GM12878 (cell line): Measurements from ENCODE around the gene STEAP4. TPM values are rescaled to one million over a fixed set of nuclear protein-coding genes. Genes with fewer than 3 reads are reported as not detected.

Source experiments
- ATAC-seq: fragments of 200-7000 bp; cut with Tn5 transposase; 3 replicates; pipeline ENCODE4 v1.9.1; 2020; ENCODE audit warnings: mild to moderate bottlenecking, moderate library complexity
- BruUV-seq: library from RNA; stranded (reverse); fragments of 400-500 nt; replicated peaks from 2 replicates; lab custom pipeline; 2021; lab: Mats Ljungman, UMichigan
- CTCF ChIA-PET: fragments of 300-600 bp; sonication (Branson Sonifier 250); formaldehyde crosslinking; extraction: SDS; loops from one replicate; lab custom pipeline; 2021; ENCODE audit warnings: inconsistent platforms; lab: Yijun Ruan, JAX
- POLR2A ChIA-PET: fragments of 350-600 bp; formaldehyde crosslinking; extraction: SDS; loops from one replicate; lab custom pipeline; 2021; ENCODE audit warnings: inconsistent platforms; lab: Charles Lee
- RAD21 ChIA-PET: fragments of 300-600 bp; sonication (Branson Sonifier 250); formaldehyde crosslinking; loops from one replicate; lab custom pipeline; 2023; ENCODE audit warnings: antibody characterized with exemption; ENCODE audit not compliant: unreplicated experiment; lab: Charles Lee
- SMC1A ChIA-PET: fragments of 300-600 bp; sonication (Branson Sonifier 250); formaldehyde crosslinking; loops from one replicate; lab custom pipeline; 2023; ENCODE audit not compliant: unreplicated experiment, uncharacterized antibody; lab: Charles Lee
- DNase-seq: peaks from one replicate; pipeline ENCODE4 v3.0.0-alpha.2; 2011; ENCODE audit warnings: low read depth, low spot score
- FAIRE-seq: peaks from 3 replicates; lab custom pipeline; 2011; peaks lifted over from hg19 to GRCh38; lab: Jason Lieb, UNC
- H2AFZ ChIP-seq: 2 replicates; pipeline ENCODE4 v1.6.0; 2011; ENCODE audit warnings: low read depth, low read length, control low read depth; ENCODE audit not compliant: control insufficient read depth
- H3K27ac ChIP-seq: 2 replicates; pipeline ENCODE4 v1.5.1; 2011; ENCODE audit warnings: control low read depth; ENCODE audit not compliant: control insufficient read depth, insufficient read depth
- H3K27me3 ChIP-seq, 2 experiments: replicated peaks in 1 of 2; 2 replicates each; pipeline versions ENCODE4 v1.6.0 to v1.6.1; 2011; ENCODE audit warnings: low read length in 1 of 2; ENCODE audit not compliant: control insufficient read depth in 2 of 2, insufficient read depth in 2 of 2
- H3K36me3 ChIP-seq, 2 experiments: 2 replicates each; pipeline ENCODE4 v1.5.1; 2011; ENCODE audit warnings: low read length in 1 of 2; ENCODE audit not compliant: control insufficient read depth in 2 of 2, insufficient read depth in 2 of 2
- H3K4me1 ChIP-seq: 2 replicates; pipeline ENCODE4 v1.6.1; 2011; ENCODE audit warnings: mild to moderate bottlenecking, low read length, moderate library complexity, mixed read lengths; ENCODE audit not compliant: control insufficient read depth, insufficient read depth
- H3K4me2 ChIP-seq: 2 replicates; pipeline ENCODE4 v1.6.0; 2011; ENCODE audit warnings: control low read depth; ENCODE audit not compliant: control insufficient read depth, insufficient read depth
- H3K4me3 ChIP-seq: fragments of 200-600 bp; sonication (generic); 2 replicates; pipeline ENCODE4 v1.5.1; 2016
- H3K79me2 ChIP-seq: 2 replicates; pipeline ENCODE4 v1.6.0; 2011; ENCODE audit warnings: low read length; ENCODE audit not compliant: control insufficient read depth, insufficient read depth
- H3K9ac ChIP-seq: 2 replicates; pipeline ENCODE4 v1.8.0; 2011; ENCODE audit warnings: low read length, control low read depth, mixed read lengths; ENCODE audit not compliant: control insufficient read depth, insufficient read depth
- H3K9me3 ChIP-seq: replicated peaks from 3 replicates; pipeline ENCODE4 v1.5.1; 2011; ENCODE audit warnings: mild to moderate bottlenecking, low read length; ENCODE audit not compliant: control insufficient read depth, insufficient read depth
- H4K20me1 ChIP-seq: 2 replicates; pipeline ENCODE4 v1.6.0; 2011; ENCODE audit not compliant: control insufficient read depth, insufficient read depth
- CREB1 ChIP-seq: IDR thresholded peaks from 2 replicates; pipeline ENCODE4 v1.6.1; 2012; ENCODE audit warnings: low read depth, mild to moderate bottlenecking, inconsistent platforms
- SREBF2 ChIP-seq: IDR thresholded peaks from 2 replicates; pipeline ENCODE4 v1.6.1; 2012; ENCODE audit warnings: mild to moderate bottlenecking, low read length
- ZNF622 ChIP-seq: fragments of 450-650 bp; IDR thresholded peaks from 2 replicates; pipeline ENCODE4 v1.6.1; 2017; ENCODE audit warnings: mild to moderate bottlenecking, inconsistent platforms
- WGBS: methylation state at CpG from one replicate; pipeline ENCODE4 v1.1.6; 2016; ENCODE audit warnings: low lambda C conversion rate; ENCODE audit not compliant: insufficient replicate concordance, insufficient coverage; ENCODE audit errors: missing lambda C conversion rate; 5-methylcytosine and 5-hydroxymethylcytosine counted together
- in situ Hi-C: fragments of 300-500 bp; cut with MboI; formaldehyde crosslinking; loops from 9 replicates; pipeline ENCODE4 v1.14.3; 2018; ENCODE audit warnings: mixed read lengths
- intact Hi-C: fragments of 100-400 bp; cut with micrococcal nuclease; formaldehyde crosslinking; loops from one replicate; pipeline ENCODE4 v1.14.2; 2022; ENCODE audit not compliant: unreplicated experiment
- polyA plus RNA-seq, 11 experiments: library from polyadenylated mRNA; depleted of rRNA in 4 of 11; unstranded in 6 of 11; stranded (reverse) in 5 of 11; fragments of >200 nt; fragmentation: Nextera tagmentation in 4 of 11; fragmentation: Illumina TruSeq in 1 of 11; extraction: Ambion mirVana in 4 of 11; extraction: Trizol in 1 of 11; gene quantifications; 1 replicate in 1 of 11; 2 replicates in 10 of 11; pipeline versions ENCODE4 v1.2.1 to v1.2.3, GENCODE V29; 2011 to 2016; ENCODE audit warnings: inconsistent platforms in 2 of 11, missing spikeins in 2 of 11, low read depth in 1 of 11
- total RNA-seq, 4 experiments: library from RNA; depleted of rRNA in 3 of 4; stranded (reverse); fragments of >200 nt in 3 of 4; fragmentation: Illumina TruSeq in 1 of 4; extraction: Trizol in 1 of 4; gene quantifications; 2 replicates each; pipeline versions ENCODE4 v1.2.1 to v1.2.3, GENCODE V29; 2013 to 2021
- TF ChIP-seq, protein P1 (sequence below): IDR thresholded peaks from 2 replicates; pipeline ENCODE4 v1.6.1; 2012; ENCODE audit warnings: low read depth, low read length, improper control_type of control experiment
- TF ChIP-seq, protein P2 (sequence below): IDR thresholded peaks from 2 replicates; pipeline ENCODE4 v1.6.1; 2012; ENCODE audit warnings: mild to moderate bottlenecking, low read depth, low read length

Gene STEAP4
- total and polyA plus RNA-seq, 10 of the 15 experiments (the other 5 are each of a cell fraction or from before 2014, with no cell fraction given): 0.13 TPM; not detected in 9

DNA sequence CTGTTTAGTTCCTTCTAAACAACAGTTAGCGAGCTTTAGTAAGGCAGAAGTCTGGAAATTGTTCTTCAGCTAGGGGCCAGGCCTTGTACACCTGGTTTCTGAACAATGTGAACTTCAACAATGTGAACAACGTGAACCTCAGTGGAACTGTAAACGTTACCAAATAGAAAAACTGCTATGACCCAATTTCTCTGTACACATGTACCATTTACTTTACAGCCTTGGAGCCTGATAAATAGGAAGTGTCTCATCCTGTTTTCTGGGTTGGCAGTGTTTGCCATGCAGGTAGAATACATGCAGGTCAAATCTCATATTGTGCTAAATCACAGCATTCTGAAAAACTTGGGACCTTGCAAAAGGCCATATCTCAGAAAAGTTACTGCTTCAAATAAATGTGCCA is 1.6 kb downstream of the STEAP4 start:
- ChIA-PET SMC1A (interaction anchor here (0.6 to 1.5 kb wide), 2 partner anchors 9 kb away, joined by 3 to 4 read pairs; no protein-coding TSS in a partner anchor), CTCF (interaction anchor here (1.6 kb wide), 1 partner anchor 11 kb away, joined by 4 read pairs; no protein-coding TSS in a partner anchor), RAD21 (no interaction called here), POLR2A (no interaction called here)
- in situ Hi-C loops (no loop called here), intact Hi-C loops (no loop called here)
- BruUV-seq: no TSS peak
- Histone ChIP-seq H3K36me3 (no peaks in the 10 kb centered on the region), H4K20me1 (no peaks in the 10 kb centered on the region), H3K27me3 (peaks cover 0 to 9% of the 10 kb centered on the region in 2 experiments; a peak in 1 of 4 replicates), H3K27ac (no peak overlapping the region), H3K4me1 (no peaks in the 10 kb centered on the region), H3K79me2 (no peaks in the 10 kb centered on the region), H3K9ac (no peak overlapping the region), H2AFZ (no peak overlapping the region), H3K9me3 (no peaks in the 10 kb centered on the region), H3K4me2 (no peak overlapping the region), H3K4me3 (no peak overlapping the region)
- TF ChIP-seq CREB1 (no peak), ZNF622 (no peak)
- TF ChIP-seq, protein P1, sequence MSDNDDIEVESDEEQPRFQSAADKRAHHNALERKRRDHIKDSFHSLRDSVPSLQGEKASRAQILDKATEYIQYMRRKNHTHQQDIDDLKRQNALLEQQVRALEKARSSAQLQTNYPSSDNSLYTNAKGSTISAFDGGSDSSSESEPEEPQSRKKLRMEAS: no peak
- no peak for ATAC-seq
- WGBS: 13% methylated on average over 2 of the region's 3 CpGs
- DNase-seq: no peak
- no peak for FAIRE-seq

GRCh38 chr7:88302486-88302885 is 4.2 kb downstream of the STEAP4 start:
- ATAC-seq: no peak
- Histone ChIP-seq H3K4me3 (no peak overlapping the region), H3K9me3 (no peaks in the 10 kb centered on the region), H3K79me2 (no peaks in the 10 kb centered on the region), H3K4me2 (no peak overlapping the region), H3K9ac (no peak overlapping the region), H3K4me1 (no peaks in the 10 kb centered on the region), H2AFZ (no peak overlapping the region), H3K36me3 (no peaks in the 10 kb centered on the region), H3K27ac (no peak overlapping the region), H3K27me3 (peaks cover 0 to 9% of the 10 kb centered on the region in 2 experiments; a peak in 1 of 4 replicates), H4K20me1 (no peaks in the 10 kb centered on the region)
- TF ChIP-seq SREBF2: no peak
- TF ChIP-seq, protein P2, sequence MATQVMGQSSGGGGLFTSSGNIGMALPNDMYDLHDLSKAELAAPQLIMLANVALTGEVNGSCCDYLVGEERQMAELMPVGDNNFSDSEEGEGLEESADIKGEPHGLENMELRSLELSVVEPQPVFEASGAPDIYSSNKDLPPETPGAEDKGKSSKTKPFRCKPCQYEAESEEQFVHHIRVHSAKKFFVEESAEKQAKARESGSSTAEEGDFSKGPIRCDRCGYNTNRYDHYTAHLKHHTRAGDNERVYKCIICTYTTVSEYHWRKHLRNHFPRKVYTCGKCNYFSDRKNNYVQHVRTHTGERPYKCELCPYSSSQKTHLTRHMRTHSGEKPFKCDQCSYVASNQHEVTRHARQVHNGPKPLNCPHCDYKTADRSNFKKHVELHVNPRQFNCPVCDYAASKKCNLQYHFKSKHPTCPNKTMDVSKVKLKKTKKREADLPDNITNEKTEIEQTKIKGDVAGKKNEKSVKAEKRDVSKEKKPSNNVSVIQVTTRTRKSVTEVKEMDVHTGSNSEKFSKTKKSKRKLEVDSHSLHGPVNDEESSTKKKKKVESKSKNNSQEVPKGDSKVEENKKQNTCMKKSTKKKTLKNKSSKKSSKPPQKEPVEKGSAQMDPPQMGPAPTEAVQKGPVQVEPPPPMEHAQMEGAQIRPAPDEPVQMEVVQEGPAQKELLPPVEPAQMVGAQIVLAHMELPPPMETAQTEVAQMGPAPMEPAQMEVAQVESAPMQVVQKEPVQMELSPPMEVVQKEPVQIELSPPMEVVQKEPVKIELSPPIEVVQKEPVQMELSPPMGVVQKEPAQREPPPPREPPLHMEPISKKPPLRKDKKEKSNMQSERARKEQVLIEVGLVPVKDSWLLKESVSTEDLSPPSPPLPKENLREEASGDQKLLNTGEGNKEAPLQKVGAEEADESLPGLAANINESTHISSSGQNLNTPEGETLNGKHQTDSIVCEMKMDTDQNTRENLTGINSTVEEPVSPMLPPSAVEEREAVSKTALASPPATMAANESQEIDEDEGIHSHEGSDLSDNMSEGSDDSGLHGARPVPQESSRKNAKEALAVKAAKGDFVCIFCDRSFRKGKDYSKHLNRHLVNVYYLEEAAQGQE: no peak
- RAD21 ChIA-PET: no interaction called here
- DNase-seq: no peak
- intact Hi-C loops (no loop called here), in situ Hi-C loops (no loop called here)
- no TSS peak for BruUV-seq
- SMC1A ChIA-PET: no interaction called here
- FAIRE-seq: no peak
- 45% methylated on average over 6 of the region's 6 CpGs for WGBS
- CTCF ChIA-PET: interaction anchor here (1.0 kb wide), 1 partner anchor 14 kb away, joined by 3 read pairs; no protein-coding TSS in a partner anchor
- POLR2A ChIA-PET: no interaction called here
